IMR-90 (cell line): Measurements from ENCODE around the gene ADAMTSL1. TPM values are rescaled to one million over a fixed set of nuclear protein-coding genes. Genes with fewer than 3 reads are reported as not detected.

ENCODE experiments used
- ATAC-seq: fragments of 200-7000 bp; cut with Tn5 transposase; 2 replicates; pipeline ENCODE4 v1.9.1; 2020; ENCODE audit warnings: low read depth, mild to moderate bottlenecking, moderate library complexity
- BruUV-seq: library from RNA; stranded (reverse); fragments of 400-500 nt; replicated peaks from 2 replicates; lab custom pipeline; 2021; lab: Mats Ljungman, UMichigan
- CTCF ChIA-PET: fragments of 300-600 bp; formaldehyde crosslinking; extraction: SDS; loops from one replicate; lab custom pipeline; 2021; ENCODE audit warnings: antibody characterized with exemption; lab: Yijun Ruan, JAX
- POLR2A ChIA-PET: fragments of 300-600 bp; sonication (Branson Sonifier 250); formaldehyde crosslinking; loops from one replicate; lab custom pipeline; 2022; ENCODE audit warnings: antibody characterized with exemption; ENCODE audit not compliant: unreplicated experiment; lab: Charles Lee
- DNase-seq: peaks from one replicate; pipeline ENCODE4 v3.0.0; 2013
- H2AFZ ChIP-seq: replicated peaks from 2 replicates; pipeline ENCODE3; 2013; ENCODE audit warnings: low read length, mild to moderate bottlenecking; ENCODE audit not compliant: poor library complexity
- H2AK5ac ChIP-seq: 2 replicates; pipeline ENCODE4 v1.6.1; 2013; ENCODE audit warnings: low read depth, low read length, inconsistent platforms
- H2AK9ac ChIP-seq: replicated peaks from 2 replicates; pipeline ENCODE3; 2013; ENCODE audit warnings: mild to moderate bottlenecking, low read depth, low read length, moderate library complexity; ENCODE audit not compliant: poor library complexity
- H2BK120ac ChIP-seq: 2 replicates; pipeline ENCODE4 v1.6.1; 2013; ENCODE audit warnings: low read depth, low read length, inconsistent platforms
- H2BK15ac ChIP-seq: 3 replicates; pipeline ENCODE4 v1.6.1; 2013; ENCODE audit warnings: low read depth, low read length, inconsistent platforms
- H2BK20ac ChIP-seq: 2 replicates; pipeline ENCODE4 v1.6.1; 2013; ENCODE audit warnings: low read depth, mild to moderate bottlenecking, inconsistent platforms, low read length, moderate library complexity
- H2BK5ac ChIP-seq: 2 replicates; pipeline ENCODE4 v1.6.1; 2013; ENCODE audit warnings: mild to moderate bottlenecking, low read depth, low read length, inconsistent platforms; ENCODE audit not compliant: poor library complexity, severe bottlenecking
- H3K14ac ChIP-seq: replicated peaks from 2 replicates; pipeline ENCODE4 v1.6.1; 2013; ENCODE audit warnings: low read depth, low read length, inconsistent platforms
- H3K18ac ChIP-seq: 2 replicates; pipeline ENCODE4 v1.6.1; 2013; ENCODE audit warnings: low read depth, low read length, control low read depth
- H3K23ac ChIP-seq: 2 replicates; pipeline ENCODE4 v1.6.1; 2013; ENCODE audit warnings: low read depth, low read length, inconsistent platforms
- H3K27ac ChIP-seq: 2 replicates; pipeline ENCODE4 v1.5.1; 2013; ENCODE audit warnings: mild to moderate bottlenecking, control low read depth, low read length; ENCODE audit not compliant: insufficient read depth
- H3K27me3 ChIP-seq: 2 replicates; pipeline ENCODE4 v1.6.1; 2013; ENCODE audit warnings: low read length; ENCODE audit not compliant: control insufficient read depth, insufficient read depth
- H3K36me3 ChIP-seq: 2 replicates; pipeline ENCODE4 v1.6.1; 2013; ENCODE audit warnings: low read length, mixed read lengths; ENCODE audit not compliant: control insufficient read depth, insufficient read depth
- H3K4ac ChIP-seq: 2 replicates; pipeline ENCODE4 v1.6.1; 2013; ENCODE audit warnings: low read depth, low read length, inconsistent platforms
- H3K4me1 ChIP-seq: 2 replicates; pipeline ENCODE4 v1.6.1; 2013; ENCODE audit warnings: low read length, mixed read lengths; ENCODE audit not compliant: control insufficient read depth, insufficient read depth
- H3K4me2 ChIP-seq: 2 replicates; pipeline ENCODE4 v1.6.1; 2013; ENCODE audit warnings: low read depth, mild to moderate bottlenecking, control low read depth, low read length, moderate library complexity
- H3K4me3 ChIP-seq: 2 replicates; pipeline ENCODE4 v1.5.1; 2013; ENCODE audit warnings: low read depth, mild to moderate bottlenecking, control low read depth, low read length, moderate library complexity; ENCODE audit not compliant: insufficient read depth
- H3K56ac ChIP-seq: 2 replicates; pipeline ENCODE4 v1.6.1; 2013; ENCODE audit warnings: low read length, inconsistent platforms; ENCODE audit not compliant: insufficient read depth; ENCODE audit errors: extremely low read depth
- H3K79me1 ChIP-seq, 2 experiments: 2 replicates each; pipeline ENCODE4 v1.6.1; 2013; ENCODE audit warnings: low read length in 2 of 2, inconsistent platforms in 1 of 2, low read depth in 1 of 2
- H3K9ac ChIP-seq: 2 replicates; pipeline ENCODE4 v1.6.1; 2013; ENCODE audit warnings: low read depth, low read length, control low read depth
- H3K9me1 ChIP-seq: 2 replicates; pipeline ENCODE4 v1.6.1; 2013; ENCODE audit warnings: low read length, inconsistent platforms; ENCODE audit not compliant: insufficient read depth
- H3K9me3 ChIP-seq: 2 replicates; pipeline ENCODE4 v1.6.1; 2013; ENCODE audit warnings: low read length; ENCODE audit not compliant: control insufficient read depth, insufficient read depth
- H4K20me1 ChIP-seq: 2 replicates; pipeline ENCODE4 v1.6.1; 2013; ENCODE audit warnings: low read length, inconsistent platforms; ENCODE audit not compliant: insufficient read depth
- H4K5ac ChIP-seq: 2 replicates; pipeline ENCODE4 v1.6.1; 2013; ENCODE audit warnings: mild to moderate bottlenecking, low read depth, low read length, control low read depth
- H4K8ac ChIP-seq, 2 experiments: 2 replicates each; pipeline ENCODE4 v1.6.1; 2013; ENCODE audit warnings: low read depth in 2 of 2, low read length in 2 of 2, control low read depth in 1 of 2, inconsistent platforms in 1 of 2
- H4K91ac ChIP-seq: 2 replicates; pipeline ENCODE4 v1.6.1; 2013; ENCODE audit warnings: low read depth, low read length, inconsistent platforms; ENCODE audit not compliant: insufficient read depth
- BHLHE40 ChIP-seq: fragments of 150-350 bp; IDR thresholded peaks from 2 replicates; pipeline ENCODE4 v1.6.1; 2016; ENCODE audit warnings: mild to moderate bottlenecking, low read depth, low read length
- CEBPB ChIP-seq: IDR thresholded peaks from 2 replicates; pipeline ENCODE4 v1.6.1; 2012; ENCODE audit warnings: low read depth, low read length, improper control_type of control experiment
- FOS ChIP-seq: fragments of 150-350 bp; IDR thresholded peaks from 2 replicates; pipeline ENCODE4 v1.6.1; 2016; ENCODE audit warnings: low read depth, low read length
- MAFK ChIP-seq: IDR thresholded peaks from 2 replicates; pipeline ENCODE4 v1.6.1; 2012; ENCODE audit warnings: low read depth, low read length, improper control_type of control experiment
- MAZ ChIP-seq: IDR thresholded peaks from 2 replicates; pipeline ENCODE4 v1.6.1; 2012; ENCODE audit warnings: low read depth, mild to moderate bottlenecking, low read length, improper control_type of control experiment, moderate library complexity, borderline replicate concordance
- MXI1 ChIP-seq: IDR thresholded peaks from 2 replicates; pipeline ENCODE4 v1.6.1; 2012; ENCODE audit warnings: low read depth, mild to moderate bottlenecking, low read length, moderate library complexity, borderline replicate concordance
- NFE2L2 ChIP-seq: fragments of 150-350 bp; IDR thresholded peaks from 2 replicates; pipeline ENCODE4 v1.6.1; 2016; ENCODE audit warnings: low read depth, mild to moderate bottlenecking, low read length
- POLR2A ChIP-seq: IDR thresholded peaks from 2 replicates; pipeline ENCODE4 v1.6.1; 2012; ENCODE audit warnings: mild to moderate bottlenecking, low read depth, low read length
- RAD21 ChIP-seq: IDR thresholded peaks from 2 replicates; pipeline ENCODE4 v1.6.1; 2012; ENCODE audit warnings: low read length, improper control_type of control experiment
- SMC3 ChIP-seq: fragments of 150-350 bp; IDR thresholded peaks from 2 replicates; pipeline ENCODE4 v1.6.1; 2016; ENCODE audit warnings: low read depth, mild to moderate bottlenecking, antibody characterized with exemption, low read length, moderate library complexity
- WGBS, 2 experiments: methylation state at CpG; one replicate each; pipeline versions ENCODE4 v1.1.5 to v1.1.7; 2013; ENCODE audit warnings: missing lambda C conversion rate in 2 of 2; ENCODE audit not compliant: insufficient read length in 1 of 2; ENCODE audit errors: extremely low coverage in 2 of 2; 5-methylcytosine and 5-hydroxymethylcytosine counted together
- dilution Hi-C: fragments of 300-500 bp; cut with HindIII; formaldehyde crosslinking; loops from one replicate; pipeline ENCODE4 v1.14.3; 2018; ENCODE audit warnings: low sequenced_read_pairs; ENCODE audit not compliant: unreplicated experiment
- in situ Hi-C: fragments of 300-500 bp; cut with MboI; formaldehyde crosslinking; loops from 3 replicates; pipeline ENCODE4 v1.14.3; 2019; ENCODE audit warnings: low sequenced_read_pairs, inconsistent platforms, mixed read lengths
- intact Hi-C: fragments of 100-400 bp; cut with micrococcal nuclease; formaldehyde crosslinking; loops from 2 replicates; pipeline ENCODE4 v1.10.0; 2022
- polyA plus RNA-seq, 3 experiments: library from polyadenylated mRNA; depleted of rRNA; stranded (reverse); fragments of >200 nt; gene quantifications; 2 replicates each; pipeline ENCODE4 v1.2.3, GENCODE V29; 2012; ENCODE audit warnings: low replicate concordance in 1 of 3
- total RNA-seq: library from RNA; depleted of rRNA; stranded (reverse); fragments of >200 nt; gene quantifications from 2 replicates; pipeline ENCODE4 v1.2.3, GENCODE V29; 2012
- TF ChIP-seq, protein P1 (sequence below): fragments of 150-350 bp; IDR thresholded peaks from 2 replicates; pipeline ENCODE4 v1.6.1; 2016; ENCODE audit warnings: low read depth, mild to moderate bottlenecking, low read length, moderate library complexity, borderline replicate concordance
- TF ChIP-seq, protein P2 (sequence below): fragments of 150-350 bp; IDR thresholded peaks from 2 replicates; pipeline ENCODE4 v1.6.1; 2017; ENCODE audit warnings: mild to moderate bottlenecking, antibody characterized with exemption, low read length, low read depth

The ADAMTSL1 gene
- total and polyA plus RNA-seq, 2 of the 4 experiments (the other 2 are of a cell fraction): 38.2 to 62.2 TPM

DNA sequence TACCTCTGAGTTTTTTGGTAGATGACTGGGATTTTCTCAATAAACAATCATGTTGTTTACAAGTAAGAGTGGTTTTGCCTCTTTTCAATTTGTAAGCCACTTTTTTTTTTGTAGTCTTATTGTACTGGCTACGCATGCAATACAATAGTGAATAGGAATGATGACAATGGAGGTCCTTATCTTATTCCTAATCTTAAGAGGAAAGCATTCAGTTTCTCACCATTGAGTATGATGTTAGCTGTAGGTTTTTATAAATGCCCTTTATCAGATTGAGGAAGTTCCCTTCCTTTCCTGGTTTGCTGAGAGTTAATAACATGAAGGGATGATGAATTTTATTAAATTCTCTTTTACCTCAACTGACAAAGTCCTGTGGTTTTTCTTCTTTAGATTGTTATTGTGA is 155.2 kb downstream of the ADAMTSL1 start:
- no peaks in the 10 kb centered on the region; the same call in 1 of the 2 replicates for H3K27me3 ChIP-seq
- no peak overlapping the region for H3K4me2 ChIP-seq
- H3K36me3 ChIP-seq: no peaks in the 10 kb centered on the region
- H3K14ac ChIP-seq: no peak overlapping the region
- dilution Hi-C loops (no loop called here), intact Hi-C loops (no loop called here), in situ Hi-C loops (no loop called here)
- no peak overlapping the region for H3K56ac ChIP-seq
- no peak overlapping the region for H2AK5ac ChIP-seq
- ATAC-seq (no peak), DNase-seq (no peak)
- H4K8ac ChIP-seq: no peak overlapping the region
- no peak overlapping the region for H3K27ac ChIP-seq
- no peaks in the 10 kb centered on the region for H4K20me1 ChIP-seq
- H2BK5ac ChIP-seq: no peak overlapping the region
- H3K4ac ChIP-seq: no peak overlapping the region
- H3K4me1 ChIP-seq: no peaks in the 10 kb centered on the region
- H3K9ac ChIP-seq: no peak overlapping the region
- H3K9me3 ChIP-seq: no peaks in the 10 kb centered on the region
- peaks cover 1% of the 10 kb centered on the region; the same call in 1 of the 2 replicates for H3K9me1 ChIP-seq
- no peak overlapping the region for H3K4me3 ChIP-seq
- no peak overlapping the region for H2BK20ac ChIP-seq
- no TSS peak for BruUV-seq
- H4K91ac ChIP-seq: no peak overlapping the region
- H3K23ac ChIP-seq: no peak overlapping the region
- no peak overlapping the region for H4K5ac ChIP-seq
- TF ChIP-seq MXI1: no peak
- TF ChIP-seq, protein P1, sequence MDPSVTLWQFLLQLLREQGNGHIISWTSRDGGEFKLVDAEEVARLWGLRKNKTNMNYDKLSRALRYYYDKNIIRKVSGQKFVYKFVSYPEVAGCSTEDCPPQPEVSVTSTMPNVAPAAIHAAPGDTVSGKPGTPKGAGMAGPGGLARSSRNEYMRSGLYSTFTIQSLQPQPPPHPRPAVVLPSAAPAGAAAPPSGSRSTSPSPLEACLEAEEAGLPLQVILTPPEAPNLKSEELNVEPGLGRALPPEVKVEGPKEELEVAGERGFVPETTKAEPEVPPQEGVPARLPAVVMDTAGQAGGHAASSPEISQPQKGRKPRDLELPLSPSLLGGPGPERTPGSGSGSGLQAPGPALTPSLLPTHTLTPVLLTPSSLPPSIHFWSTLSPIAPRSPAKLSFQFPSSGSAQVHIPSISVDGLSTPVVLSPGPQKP: no peak
- no peak for TF ChIP-seq POLR2A
- TF ChIP-seq RAD21: no peak
- TF ChIP-seq, protein P2, sequence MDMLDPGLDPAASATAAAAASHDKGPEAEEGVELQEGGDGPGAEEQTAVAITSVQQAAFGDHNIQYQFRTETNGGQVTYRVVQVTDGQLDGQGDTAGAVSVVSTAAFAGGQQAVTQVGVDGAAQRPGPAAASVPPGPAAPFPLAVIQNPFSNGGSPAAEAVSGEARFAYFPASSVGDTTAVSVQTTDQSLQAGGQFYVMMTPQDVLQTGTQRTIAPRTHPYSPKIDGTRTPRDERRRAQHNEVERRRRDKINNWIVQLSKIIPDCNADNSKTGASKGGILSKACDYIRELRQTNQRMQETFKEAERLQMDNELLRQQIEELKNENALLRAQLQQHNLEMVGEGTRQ: no peak
- no peak for TF ChIP-seq MAFK
- no peak for TF ChIP-seq CEBPB
- no peak for TF ChIP-seq BHLHE40
- TF ChIP-seq NFE2L2: no peak
- TF ChIP-seq MAZ: no peak
- no peak for TF ChIP-seq FOS
- no peak for TF ChIP-seq SMC3
- H2BK120ac ChIP-seq: no peak overlapping the region
- H3K18ac ChIP-seq: no peak overlapping the region
- CTCF ChIA-PET: no interaction called here
- no peak overlapping the region for H2AK9ac ChIP-seq
- no CpG with 5 or more reads among the region's 1 CpG for WGBS, 2 experiments
- no peak overlapping the region for H2AFZ ChIP-seq
- POLR2A ChIA-PET: no interaction called here
- H2BK15ac ChIP-seq: no peak overlapping the region
- H3K79me1 ChIP-seq: no peaks in the 10 kb centered on the region
